GM21390 (cell line): ENCODE data around the gene ADAMTSL1.

Experiments
- ATAC-seq: cut with Tn5 transposase; IDR thresholded peaks from one replicate; pipeline ENCODE4 v1.9.1; 2021; ENCODE audit not compliant: unreplicated experiment

ADAMTSL1 gene

GRCh38 chr9:18499980-18500379 is 26.0 kb downstream of the ADAMTSL1 start:
- no peak for ATAC-seq

- no peak for ATAC-seq
Observed at GRCh38 chr9:18500451-18500850, 26.5 kb downstream of the ADAMTSL1 start.

GRCh38 chr9:18501949-18502348 is 28.0 kb downstream of the ADAMTSL1 start:
- no peak for ATAC-seq

- no peak for ATAC-seq
Observed at GRCh38 chr9:18502546-18502945, 28.6 kb downstream of the ADAMTSL1 start.

GRCh38 chr9:18504707-18505106 is 30.8 kb downstream of the ADAMTSL1 start:
- ATAC-seq, result no peak

- ATAC-seq, result no peak
Observed at GRCh38 chr9:18507151-18507550, 33.2 kb downstream of the ADAMTSL1 start.

- ATAC-seq, result no peak
Observed at GRCh38 chr9:18516514-18516913, 42.6 kb downstream of the ADAMTSL1 start.

GRCh38 chr9:18516965-18517364 is 43.0 kb downstream of the ADAMTSL1 start:
- no peak for ATAC-seq

- no peak for ATAC-seq
Observed at GRCh38 chr9:18520416-18521047, 46.6 kb downstream of the ADAMTSL1 start.

GRCh38 chr9:18526685-18527084 is 52.7 kb downstream of the ADAMTSL1 start:
- no peak for ATAC-seq

- ATAC-seq, result no peak
Observed at GRCh38 chr9:18531136-18532065, 57.4 kb downstream of the ADAMTSL1 start.

- no peak for ATAC-seq
Observed at GRCh38 chr9:18534611-18535010, 60.7 kb downstream of the ADAMTSL1 start.

GRCh38 chr9:18536554-18536953 is 62.6 kb downstream of the ADAMTSL1 start:
- ATAC-seq, result no peak

GRCh38 chr9:18539203-18539693 is 65.3 kb downstream of the ADAMTSL1 start:
- ATAC-seq, result no peak

GRCh38 chr9:18542837-18543405 is 69.0 kb downstream of the ADAMTSL1 start:
- no peak for ATAC-seq

GRCh38 chr9:18543406-18544192 is 69.6 kb downstream of the ADAMTSL1 start:
- ATAC-seq, result no peak

GRCh38 chr9:18544456-18544855 is 70.5 kb downstream of the ADAMTSL1 start:
- no peak for ATAC-seq

GRCh38 chr9:18545636-18546360 is 71.8 kb downstream of the ADAMTSL1 start:
- ATAC-seq, result no peak

GRCh38 chr9:18548456-18548855 is 74.5 kb downstream of the ADAMTSL1 start:
- no peak for ATAC-seq

- no peak for ATAC-seq
Observed at GRCh38 chr9:18549772-18550171, 75.8 kb downstream of the ADAMTSL1 start.
